ENCODE data around the gene DPH5. TPM values are rescaled to one million over a fixed set of nuclear protein-coding genes. Genes with fewer than 3 reads are reported as not detected.

Gene DPH5
- total RNA-seq, 1 experiment from 2014 or later: 76.8 TPM

- Mint-ChIP-seq H3K27me3 (ENCODE audit: insufficient read depth, unreplicated experiment) (no peaks in the 10 kb centered on the region), H3K9me3 (ENCODE audit: unreplicated experiment) (no peaks in the 10 kb centered on the region), H3K4me3 (ENCODE audit: unreplicated experiment) (no peak overlapping the region), H3K36me3 (ENCODE audit: insufficient read depth, unreplicated experiment) (peaks cover 34% of the 10 kb centered on the region), H3K4me1 (ENCODE audit: insufficient read depth, unreplicated experiment) (peaks cover 22% of the 10 kb centered on the region), H3K27ac (ENCODE audit: low read depth, unreplicated experiment) (no peak overlapping the region)
- TF ChIP-seq CTCF (IDR thresholded peaks at IDR 0.05; ENCODE audit: unreplicated experiment): no peak
- intact Hi-C loops (cut with micrococcal nuclease): loop anchor here (5.0 kb wide), 1 partner anchor 237 kb away; the partner anchor contains the start of gene S1PR1
- no peak for DNase-seq (ENCODE audit: unreplicated experiment)
- POLR2A ChIA-PET: interaction anchor here (1.1 kb wide), 1 partner anchor 9 kb away, joined by 3 read pairs; no protein-coding TSS in a partner anchor
- BruUV-seq (replicated peaks): no TSS peak
- CTCF ChIA-PET: interaction anchor here (0.6 to 2.8 kb wide), 5 partner anchors 11 to 394 kb away, joined by 3 to 8 read pairs (median 3); no protein-coding TSS in a partner anchor
Measured at GRCh38 chr1:101000131-101000873, 25.3 kb downstream of the DPH5 start.

GRCh38 chr1:100998426-100998825 lies 27.2 kb downstream of the DPH5 start:
- Mint-ChIP-seq H3K36me3 (ENCODE audit: insufficient read depth, unreplicated experiment) (peaks cover 44% of the 10 kb centered on the region), H3K27ac (ENCODE audit: low read depth, unreplicated experiment) (no peak overlapping the region), H3K27me3 (ENCODE audit: insufficient read depth, unreplicated experiment) (no peaks in the 10 kb centered on the region), H3K4me1 (ENCODE audit: insufficient read depth, unreplicated experiment) (peaks cover 15% of the 10 kb centered on the region), H3K4me3 (ENCODE audit: unreplicated experiment) (no peak overlapping the region), H3K9me3 (ENCODE audit: unreplicated experiment) (no peaks in the 10 kb centered on the region)
- no peak for DNase-seq (ENCODE audit: unreplicated experiment)
- intact Hi-C loops (cut with micrococcal nuclease): no loop called here
- BruUV-seq (replicated peaks): no TSS peak
- ChIA-PET POLR2A (no interaction called here), CTCF (interaction anchor here (2.8 kb wide), 1 partner anchor 290 kb away, joined by 8 read pairs; no protein-coding TSS in a partner anchor)
- TF ChIP-seq CTCF (IDR thresholded peaks at IDR 0.05; ENCODE audit: unreplicated experiment): no peak

GRCh38 chr1:100995198-100995988 lies 30.2 kb downstream of the DPH5 start:
- Mint-ChIP-seq H3K4me1 (ENCODE audit: insufficient read depth, unreplicated experiment) (peaks cover 4% of the 10 kb centered on the region), H3K27ac (ENCODE audit: low read depth, unreplicated experiment) (no peak overlapping the region), H3K36me3 (ENCODE audit: insufficient read depth, unreplicated experiment) (peaks cover 57% of the 10 kb centered on the region), H3K27me3 (ENCODE audit: insufficient read depth, unreplicated experiment) (no peaks in the 10 kb centered on the region), H3K4me3 (ENCODE audit: unreplicated experiment) (no peak overlapping the region), H3K9me3 (ENCODE audit: unreplicated experiment) (no peaks in the 10 kb centered on the region)
- BruUV-seq (replicated peaks): no TSS peak
- ChIA-PET POLR2A (interaction anchor here (1.4 to 2.3 kb wide), 3 partner anchors 9 to 18 kb away, joined by 5 to 6 read pairs (median 5); no protein-coding TSS in a partner anchor), CTCF (interaction anchor here (0.6 kb wide), 1 partner anchor 356 kb away, joined by 3 read pairs; no protein-coding TSS in a partner anchor)
- DNase-seq (ENCODE audit: unreplicated experiment): no peak
- intact Hi-C loops (cut with micrococcal nuclease): no loop called here
- TF ChIP-seq CTCF (IDR thresholded peaks at IDR 0.05; ENCODE audit: unreplicated experiment): no peak

Measured in MCF 10A (cell line).